RWPE1 (cell line): ENCODE data around the gene COL15A1.

ENCODE experiments used
- CTCF ChIA-PET: fragments of 350-600 bp; sonication (Branson Sonifier 250); formaldehyde crosslinking; extraction: SDS; loops from one replicate; lab custom pipeline; 2021; lab: Yijun Ruan, JAX
- POLR2A ChIA-PET: fragments of 400-600 bp; formaldehyde crosslinking; extraction: SDS; loops from one replicate; lab custom pipeline; 2020; ENCODE audit warnings: antibody characterized with exemption; ENCODE audit not compliant: low non-redundant PET; lab: Yijun Ruan, JAX
- DNase-seq: peaks from one replicate; pipeline ENCODE4 v3.0.0; 2012; ENCODE audit warnings: low spot score
- H3K27ac ChIP-seq: fragments of 450-650 bp; 2 replicates; pipeline ENCODE4 v1.5.1; 2017
- CTCF ChIP-seq: fragments of 450-650 bp; conservative IDR thresholded peaks from 2 replicates; pipeline ENCODE4 v1.5.1; 2017; ENCODE audit warnings: low read depth, mild to moderate bottlenecking

The COL15A1 gene

GRCh38 chr9:99025616-99026270 lies 82.0 kb downstream of the COL15A1 start:
- DNase-seq, result no peak
- no peak overlapping the region for H3K27ac ChIP-seq
- CTCF ChIA-PET, result interaction anchor here (1.0 kb wide), 1 partner anchor 15 kb away, joined by 3 read pairs; no protein-coding TSS in a partner anchor
- POLR2A ChIA-PET, result no interaction called here
- TF ChIP-seq CTCF, result no peak

GRCh38 chr9:99026271-99026955 lies 82.7 kb downstream of the COL15A1 start:
- POLR2A ChIA-PET, result no interaction called here
- TF ChIP-seq CTCF, result no peak
- CTCF ChIA-PET, result interaction anchor here (0.6 to 1.0 kb wide), 2 partner anchors 15 to 159 kb away, joined by 3 read pairs; no protein-coding TSS in a partner anchor
- DNase-seq, result no peak
- H3K27ac ChIP-seq, result no peak overlapping the region

GRCh38 chr9:99026956-99027298 lies 83.2 kb downstream of the COL15A1 start:
- ChIA-PET CTCF (interaction anchor here (0.6 to 1.0 kb wide), 2 partner anchors 16 to 158 kb away, joined by 3 read pairs; no protein-coding TSS in a partner anchor), POLR2A (no interaction called here)
- no peak for DNase-seq
- H3K27ac ChIP-seq, result no peak overlapping the region
- TF ChIP-seq CTCF, result no peak

GRCh38 chr9:99027443-99027842 lies 83.7 kb downstream of the COL15A1 start:
- POLR2A ChIA-PET, result no interaction called here
- CTCF ChIA-PET, result no interaction called here

GRCh38 chr9:99029083-99029645 lies 85.5 kb downstream of the COL15A1 start:
- TF ChIP-seq CTCF, result no peak
- ChIA-PET POLR2A (no interaction called here), CTCF (interaction anchor here (1.2 kb wide), 1 partner anchor 58 kb away, joined by 4 read pairs; no protein-coding TSS in a partner anchor)
- H3K27ac ChIP-seq, result no peak overlapping the region
- DNase-seq, result no peak

More at GRCh38 chr9:99027443-99027842, 83.7 kb downstream of the COL15A1 start:
- no peak for DNase-seq
- no peak overlapping the region for H3K27ac ChIP-seq
- TF ChIP-seq CTCF, result no peak

GRCh38 chr9:99030092-99030511 lies 86.4 kb downstream of the COL15A1 start:
- POLR2A ChIA-PET, result no interaction called here

More at GRCh38 chr9:99030092-99030511, 86.4 kb downstream of the COL15A1 start:
- DNase-seq, result no peak
- no peak for TF ChIP-seq CTCF
- CTCF ChIA-PET, result interaction anchor here (0.6 to 1.2 kb wide), 3 partner anchors 15 to 714 kb away, joined by 4 read pairs; no protein-coding TSS in a partner anchor
- no peak overlapping the region for H3K27ac ChIP-seq
